HG03571 (cell line): Measurements from ENCODE around the gene TEX38.
A peak's percentile ranks its signal among the peaks of the same experiment; 100 is the strongest.
"Not testable (repeated sequence)": the region's sequence is repeated elsewhere in the genome, so short reads cannot be mapped to it uniquely, and the experiment has no call there.

Experiments
- ATAC-seq: cut with Tn5 transposase; IDR thresholded peaks from one replicate; pipeline ENCODE4 v1.9.1; 2021; ENCODE audit not compliant: unreplicated experiment

Gene TEX38

GRCh38 chr1:46687093-46687659 lies 15.5 kb downstream of the TEX38 start:
- no peak for ATAC-seq

- ATAC-seq, result no peak
These were observed 16.4 kb downstream of the TEX38 start for GRCh38 chr1:46687921-46688509.

GRCh38 chr1:46689356-46689755 lies 17.7 kb downstream of the TEX38 start:
- no peak for ATAC-seq

GRCh38 chr1:46689897-46690296 lies 18.2 kb downstream of the TEX38 start:
- no peak for ATAC-seq

- ATAC-seq, result no peak
These were observed 19.3 kb downstream of the TEX38 start for GRCh38 chr1:46690931-46691421.

- ATAC-seq, result no peak
These were observed 20.5 kb downstream of the TEX38 start for GRCh38 chr1:46691997-46692790.

- no peak for ATAC-seq
These were observed 21.4 kb downstream of the TEX38 start for GRCh38 chr1:46692811-46693770.

- not testable (repeated sequence) for ATAC-seq
These were observed 23.0 kb downstream of the TEX38 start for GRCh38 chr1:46694676-46695075.

GRCh38 chr1:46697053-46697452 lies 25.4 kb downstream of the TEX38 start:
- ATAC-seq, result no peak

GRCh38 chr1:46699666-46700065 lies 28.0 kb downstream of the TEX38 start:
- ATAC-seq, result no peak

GRCh38 chr1:46703927-46704641 lies 32.4 kb downstream of the TEX38 start:
- no peak for ATAC-seq

GRCh38 chr1:46705408-46705807 lies 33.8 kb downstream of the TEX38 start:
- ATAC-seq, result no peak

- no peak for ATAC-seq
These were observed 36.5 kb downstream of the TEX38 start for GRCh38 chr1:46708121-46708520.

- no peak for ATAC-seq
These were observed 43.3 kb downstream of the TEX38 start for GRCh38 chr1:46714976-46715375.

- ATAC-seq, result no peak
These were observed 46.0 kb downstream of the TEX38 start for GRCh38 chr1:46717654-46718053.

- peak; percentile 2 for ATAC-seq
These were observed 46.7 kb downstream of the TEX38 start for GRCh38 chr1:46718340-46718726.

GRCh38 chr1:46718727-46719622 lies 47.3 kb downstream of the TEX38 start, which contains the start of gene EFCAB14:
Gene EFCAB14, minus strand, starts transcription at chr1:46719114. Its CDS starts 1,027 bp downstream, at chr1:46718087.
- peak; percentile 94 for ATAC-seq

GRCh38 chr1:46719689-46720088 lies 48.0 kb downstream of the TEX38 start:
- ATAC-seq, result no peak

- not testable (repeated sequence) for ATAC-seq
These were observed 48.7 kb downstream of the TEX38 start for GRCh38 chr1:46720319-46720718.
